OCI-LY3 (cell line): ENCODE results near the gene MRPL57.
"Not testable (repeated sequence)": the region's sequence is repeated elsewhere in the genome, so short reads cannot be mapped to it uniquely, and the experiment has no call there.

Experiments used
- H2AFZ ChIP-seq: fragments of 200-600, 300-600 bp; shearing (Covaris generic); 2 replicates; pipeline ENCODE4 v1.6.0; 2014; ENCODE audit warnings: antibody characterized with exemption, low read depth, low read length
- H3K27ac ChIP-seq: fragments of 200-600, 300-600 bp; sonication (generic); 2 replicates; pipeline ENCODE4 v1.5.1; 2014; ENCODE audit warnings: mild to moderate bottlenecking, low read length, moderate library complexity, mixed read lengths
- H3K27me3 ChIP-seq: fragments of 200-600, 300-600 bp; sonication (generic); 2 replicates; pipeline ENCODE4 v1.6.1; 2014; ENCODE audit warnings: low read depth, low read length, mixed read lengths
- H3K36me3 ChIP-seq: fragments of 200-600, 300-600 bp; sonication (generic); replicated peaks from 2 replicates; pipeline ENCODE3; 2014; ENCODE audit warnings: low read depth, low read length, mixed read lengths
- H3K4me1 ChIP-seq: fragments of 300-600, 200-600 bp; sonication (generic); 2 replicates; pipeline ENCODE4 v1.6.1; 2014; ENCODE audit warnings: low read length, mixed read lengths
- H3K4me2 ChIP-seq: fragments of 200-600, 300-600 bp; sonication (generic); 2 replicates; pipeline ENCODE4 v1.6.1; 2014; ENCODE audit warnings: low read length, mixed read lengths
- H3K4me3 ChIP-seq: fragments of 300-600, 200-600 bp; sonication (generic); 2 replicates; pipeline ENCODE4 v1.5.1; 2014; ENCODE audit warnings: antibody characterized with exemption, mild to moderate bottlenecking, low read length, moderate library complexity
- H3K79me2 ChIP-seq: fragments of 300-600, 200-600 bp; shearing (Covaris generic); 2 replicates; pipeline ENCODE4 v1.6.1; 2014; ENCODE audit warnings: mild to moderate bottlenecking, low read length, mixed read lengths
- H3K9ac ChIP-seq: fragments of 300-600, 200-600 bp; shearing (Covaris generic); 2 replicates; pipeline ENCODE4 v1.6.0; 2014; ENCODE audit warnings: mild to moderate bottlenecking, low read length, moderate library complexity
- H3K9me3 ChIP-seq: fragments of 200-600, 300-600 bp; shearing (Covaris generic); 2 replicates; pipeline ENCODE4 v1.6.1; 2014; ENCODE audit warnings: low read length, mixed read lengths; ENCODE audit not compliant: insufficient read depth
- H4K20me1 ChIP-seq: fragments of 200-600, 300-600 bp; sonication (generic); 2 replicates; pipeline ENCODE4 v1.6.1; 2016; ENCODE audit warnings: low read length, mixed read lengths; ENCODE audit not compliant: insufficient read depth
- CTCF ChIP-seq: fragments of 200-600, 300-600 bp; sonication (generic); IDR thresholded peaks from 2 replicates; pipeline ENCODE4 v1.5.1; 2014; ENCODE audit warnings: antibody characterized with exemption, low read length, low read depth
- EZH2phosphoT487 ChIP-seq: fragments of 200-600 bp; shearing (Covaris generic); IDR thresholded peaks from 2 replicates; pipeline ENCODE4 v1.6.1; 2018; ENCODE audit warnings: antibody characterized with exemption, mixed run types, low read depth

The MRPL57 gene

GRCh38 chr13:21201456-21202190 lies 25.2 kb downstream of the MRPL57 start:
- H4K20me1 ChIP-seq, H3K36me3 ChIP-seq, H3K79me2 ChIP-seq, H3K9ac ChIP-seq, H3K4me1 ChIP-seq, H3K27ac ChIP-seq, H3K4me2 ChIP-seq, H3K9me3 ChIP-seq, H3K4me3 ChIP-seq, H2AFZ ChIP-seq, H3K27me3 ChIP-seq: not testable (repeated sequence)

- Histone ChIP-seq H3K27me3 (no peaks in the 10 kb centered on the region), H3K4me2 (no peak overlapping the region), H3K9ac (no peak overlapping the region), H3K79me2 (no peaks in the 10 kb centered on the region), H3K4me3 (no peak overlapping the region), H2AFZ (no peak overlapping the region), H3K27ac (no peak overlapping the region), H3K36me3 (no peaks in the 10 kb centered on the region), H3K9me3 (no peaks in the 10 kb centered on the region; the same call in 1 of the 2 replicates), H4K20me1 (no peaks in the 10 kb centered on the region), H3K4me1 (no peaks in the 10 kb centered on the region)
- no peak for TF ChIP-seq EZH2phosphoT487
- TF ChIP-seq CTCF = no peak
Observed at GRCh38 chr13:21202767-21203531, 26.5 kb downstream of the MRPL57 start.

GRCh38 chr13:21208652-21209154 lies 32.2 kb downstream of the MRPL57 start:
- Histone ChIP-seq H3K4me3 (no peak overlapping the region), H3K9ac (no peak overlapping the region), H3K4me2 (no peak overlapping the region), H2AFZ (no peak overlapping the region), H4K20me1 (no peaks in the 10 kb centered on the region), H3K79me2 (no peaks in the 10 kb centered on the region), H3K27me3 (no peaks in the 10 kb centered on the region; the same call in 1 of the 2 replicates), H3K27ac (no peak overlapping the region), H3K36me3 (no peaks in the 10 kb centered on the region), H3K9me3 (no peaks in the 10 kb centered on the region; the same call in 1 of the 2 replicates), H3K4me1 (no peaks in the 10 kb centered on the region)
- TF ChIP-seq EZH2phosphoT487 = no peak

GRCh38 chr13:21212138-21212775 lies 35.8 kb downstream of the MRPL57 start:
- Histone ChIP-seq H3K36me3 (no peaks in the 10 kb centered on the region), H3K27ac (no peak overlapping the region), H3K4me3 (no peak overlapping the region), H3K9ac (no peak overlapping the region), H3K27me3 (no peaks in the 10 kb centered on the region; the same call in 1 of the 2 replicates), H2AFZ (no peak overlapping the region), H3K79me2 (no peaks in the 10 kb centered on the region), H3K4me2 (no peak overlapping the region), H3K4me1 (no peaks in the 10 kb centered on the region), H4K20me1 (no peaks in the 10 kb centered on the region), H3K9me3 (no peaks in the 10 kb centered on the region; the same call in 1 of the 2 replicates)
- TF ChIP-seq CTCF (no peak), EZH2phosphoT487 (no peak)

- not testable (repeated sequence) for H3K9ac ChIP-seq, H4K20me1 ChIP-seq, H3K4me2 ChIP-seq, H3K9me3 ChIP-seq, H2AFZ ChIP-seq, H3K27ac ChIP-seq, H3K36me3 ChIP-seq, H3K79me2 ChIP-seq, H3K4me3 ChIP-seq, H3K27me3 ChIP-seq, H3K4me1 ChIP-seq
Observed at GRCh38 chr13:21215419-21215818, 39.0 kb downstream of the MRPL57 start.
